Chondrocyte (in vitro differentiated cells): Measurements from ENCODE around the gene PATL2. TPM values are rescaled to one million over a fixed set of nuclear protein-coding genes. Genes with fewer than 3 reads are reported as not detected.
A peak's percentile ranks its signal among the peaks of the same experiment; 100 is the strongest.
"Not testable (repeated sequence)": the region's sequence is repeated elsewhere in the genome, so short reads cannot be mapped to it uniquely, and the experiment has no call there.

ENCODE experiments used
- DNase-seq: peaks from one replicate; pipeline ENCODE4 v3.0.0; 2021; ENCODE audit warnings: mixed read lengths, low spot score
- H3K27ac Mint-ChIP-seq: one replicate; pipeline ENCODE4 v1.8.0; 2021; ENCODE audit warnings: mild to moderate bottlenecking, moderate library complexity, mixed read lengths; ENCODE audit not compliant: unreplicated experiment
- H3K27me3 Mint-ChIP-seq: 2 replicates; pipeline ENCODE4 v1.8.0; 2021; ENCODE audit warnings: low read depth, mixed read lengths
- H3K36me3 Mint-ChIP-seq: 2 replicates; pipeline ENCODE4 v1.8.0; 2021; ENCODE audit warnings: low read depth, mixed read lengths
- H3K4me1 Mint-ChIP-seq: 2 replicates; pipeline ENCODE4 v1.8.0; 2021; ENCODE audit warnings: low read depth, mild to moderate bottlenecking, mixed read lengths
- H3K4me3 Mint-ChIP-seq: one replicate; pipeline ENCODE4 v1.8.0; 2021; ENCODE audit warnings: mild to moderate bottlenecking, moderate library complexity, mixed read lengths; ENCODE audit not compliant: unreplicated experiment
- H3K9me3 Mint-ChIP-seq: 2 replicates; pipeline ENCODE4 v1.8.0; 2021; ENCODE audit warnings: low read depth, mixed read lengths
- total RNA-seq: library from RNA; stranded (reverse); gene quantifications from 3 replicates; pipeline ENCODE4 v1.2.1, GENCODE V29; 2021
- TF ChIP-seq, protein P1 (sequence below): fragments of 200-600 bp; sonication (generic); IDR thresholded peaks from 2 replicates; pipeline ENCODE4 v1.5.0; 2021; ENCODE audit warnings: antibody characterized with exemption, mild to moderate bottlenecking, moderate library complexity

Gene PATL2
- total RNA-seq, 1 donor from 2014 or later = not detected

DNA sequence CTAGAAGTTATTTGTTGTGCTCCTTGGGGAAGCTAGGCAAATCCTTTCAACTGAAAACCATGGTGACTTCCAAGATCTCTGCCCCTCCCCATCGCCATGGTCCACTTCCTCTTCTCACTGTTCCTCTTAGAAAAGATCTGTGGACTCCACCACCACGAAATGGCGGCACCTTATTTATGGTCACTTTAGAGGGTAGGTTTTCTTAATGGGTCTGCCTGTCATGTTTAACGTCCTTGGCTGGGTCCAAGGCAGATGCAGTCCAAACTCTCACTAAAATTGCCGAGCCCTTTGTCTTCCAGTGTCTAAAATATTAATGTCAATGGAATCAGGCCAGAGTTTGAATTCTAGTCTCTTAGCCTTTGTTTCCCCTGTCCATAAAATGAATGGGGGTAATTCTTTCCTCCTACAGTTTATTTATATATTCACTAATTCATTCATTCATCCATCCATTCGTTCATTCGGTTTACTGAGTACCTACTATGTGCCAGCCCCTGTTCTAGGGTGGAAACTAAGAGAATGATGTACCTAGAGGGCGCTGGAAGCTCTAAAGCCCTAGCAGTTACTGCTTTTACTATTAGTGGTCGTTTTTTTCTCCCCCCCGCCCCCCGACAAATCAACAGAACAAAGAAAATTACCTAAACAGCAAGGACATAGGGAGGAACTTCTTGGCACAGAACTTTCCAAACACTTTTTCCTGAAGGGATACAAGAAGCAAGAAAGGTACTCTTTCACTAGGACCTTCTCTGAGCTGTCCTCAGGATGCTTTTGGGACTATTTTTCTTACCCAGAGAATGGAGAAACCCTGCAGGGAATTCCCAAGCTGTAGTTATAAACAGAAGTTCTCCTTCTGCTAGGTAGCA is 657 bp downstream of the PATL2 start:
- H3K4me3 Mint-ChIP-seq = peak overlapping the region; percentile 99
- DNase-seq = no peak
- H3K36me3 Mint-ChIP-seq = peaks cover 5% of the 10 kb centered on the region
- H3K27ac Mint-ChIP-seq = peak overlapping the region; percentile 99
- peaks cover 28% of the 10 kb centered on the region for H3K4me1 Mint-ChIP-seq
- H3K9me3 Mint-ChIP-seq = no peaks in the 10 kb centered on the region
- TF ChIP-seq, protein P1, sequence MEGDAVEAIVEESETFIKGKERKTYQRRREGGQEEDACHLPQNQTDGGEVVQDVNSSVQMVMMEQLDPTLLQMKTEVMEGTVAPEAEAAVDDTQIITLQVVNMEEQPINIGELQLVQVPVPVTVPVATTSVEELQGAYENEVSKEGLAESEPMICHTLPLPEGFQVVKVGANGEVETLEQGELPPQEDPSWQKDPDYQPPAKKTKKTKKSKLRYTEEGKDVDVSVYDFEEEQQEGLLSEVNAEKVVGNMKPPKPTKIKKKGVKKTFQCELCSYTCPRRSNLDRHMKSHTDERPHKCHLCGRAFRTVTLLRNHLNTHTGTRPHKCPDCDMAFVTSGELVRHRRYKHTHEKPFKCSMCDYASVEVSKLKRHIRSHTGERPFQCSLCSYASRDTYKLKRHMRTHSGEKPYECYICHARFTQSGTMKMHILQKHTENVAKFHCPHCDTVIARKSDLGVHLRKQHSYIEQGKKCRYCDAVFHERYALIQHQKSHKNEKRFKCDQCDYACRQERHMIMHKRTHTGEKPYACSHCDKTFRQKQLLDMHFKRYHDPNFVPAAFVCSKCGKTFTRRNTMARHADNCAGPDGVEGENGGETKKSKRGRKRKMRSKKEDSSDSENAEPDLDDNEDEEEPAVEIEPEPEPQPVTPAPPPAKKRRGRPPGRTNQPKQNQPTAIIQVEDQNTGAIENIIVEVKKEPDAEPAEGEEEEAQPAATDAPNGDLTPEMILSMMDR = peak; percentile 75
- no peaks in the 10 kb centered on the region for H3K27me3 Mint-ChIP-seq

DNA sequence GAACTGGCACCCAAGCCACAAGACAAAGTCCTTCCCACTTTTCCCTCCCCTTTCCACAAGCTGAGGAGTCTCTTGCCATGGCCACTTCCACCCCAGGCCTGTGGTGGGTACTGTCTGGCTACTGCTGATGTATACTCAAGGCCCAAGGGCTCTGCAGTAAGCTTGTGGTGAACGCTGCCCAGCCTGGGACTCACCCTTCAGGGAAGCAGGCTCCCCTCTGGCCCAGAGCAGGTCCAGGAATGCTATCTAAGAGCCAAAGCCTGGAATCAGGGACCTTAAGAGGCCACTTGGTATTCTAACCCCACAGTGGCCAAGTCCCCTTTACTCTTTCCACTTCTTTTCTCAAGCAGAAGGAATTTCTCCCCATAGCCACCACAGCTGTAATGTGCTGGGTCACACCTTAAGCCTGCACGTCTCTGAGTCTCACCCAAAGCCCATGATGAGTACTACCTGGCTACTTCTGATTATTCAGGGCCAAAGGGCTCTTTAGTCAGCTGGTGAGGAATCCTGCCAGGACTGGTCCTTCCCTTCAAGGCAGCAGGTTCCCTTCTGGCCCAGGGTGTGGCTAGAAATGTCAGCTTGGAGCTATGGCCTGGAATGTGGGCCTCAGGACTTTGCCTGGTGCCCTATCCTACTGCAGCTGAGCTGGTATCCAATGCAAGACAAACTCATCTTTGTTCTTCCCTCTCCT is 4.0 kb downstream of the PATL2 start:
- Mint-ChIP-seq H3K4me3 (no peak overlapping the region), H3K36me3 (peaks cover 7% of the 10 kb centered on the region), H3K4me1 (peaks cover 10% of the 10 kb centered on the region), H3K27me3 (no peaks in the 10 kb centered on the region), H3K27ac (no peak overlapping the region), H3K9me3 (peaks cover 19% of the 10 kb centered on the region)
- no peak for DNase-seq
- TF ChIP-seq, protein P1 = no peak

DNA sequence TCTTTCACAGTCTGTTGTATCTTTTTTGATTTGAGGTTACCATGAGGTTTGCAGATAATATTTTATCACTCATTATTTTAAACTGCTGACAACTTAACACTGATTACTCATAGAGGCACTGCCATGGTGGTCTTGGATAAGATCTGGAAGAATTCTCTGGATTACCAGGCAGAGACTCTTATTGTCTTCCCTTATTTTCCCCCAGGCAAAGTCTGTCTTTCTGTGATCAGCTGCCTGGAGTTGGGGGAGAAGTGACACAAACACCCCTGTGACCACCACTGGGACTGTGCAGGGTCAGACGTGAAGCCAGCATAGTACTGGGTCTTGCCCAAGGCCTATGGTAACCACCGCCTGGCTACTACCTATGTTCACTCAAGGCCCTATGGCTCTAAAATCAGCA is 4.7 kb downstream of the PATL2 start:
- peaks cover 4% of the 10 kb centered on the region for H3K27me3 Mint-ChIP-seq
- peaks cover 8% of the 10 kb centered on the region for H3K36me3 Mint-ChIP-seq
- TF ChIP-seq, protein P1 = no peak
- DNase-seq = no peak
- H3K27ac Mint-ChIP-seq = no peak overlapping the region
- H3K4me1 Mint-ChIP-seq = peaks cover 8% of the 10 kb centered on the region
- H3K9me3 Mint-ChIP-seq = peaks cover 24% of the 10 kb centered on the region
- no peak overlapping the region for H3K4me3 Mint-ChIP-seq

DNA sequence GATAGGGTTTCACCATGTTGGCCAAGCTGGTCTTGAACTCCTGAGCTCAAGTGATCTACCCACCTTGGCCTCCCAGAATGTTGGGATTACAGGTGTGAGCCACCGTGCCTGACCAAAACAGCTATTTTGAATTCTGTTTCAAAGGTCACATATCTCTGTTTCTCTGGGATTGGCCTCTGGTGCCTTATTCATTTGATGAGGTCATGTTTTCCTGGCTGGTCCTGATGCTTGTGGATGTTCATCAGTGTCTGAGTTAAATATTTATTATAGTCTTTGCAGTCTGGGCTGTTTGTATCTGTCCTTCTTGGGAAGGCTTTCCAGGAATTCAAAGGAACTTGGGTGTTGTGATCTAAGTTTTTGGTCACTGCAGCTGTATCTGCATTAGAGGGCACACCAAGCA is 5.1 kb downstream of the PATL2 start:
- TF ChIP-seq, protein P1 = no peak
- H3K27ac Mint-ChIP-seq = no peak overlapping the region
- H3K9me3 Mint-ChIP-seq = peaks cover 24% of the 10 kb centered on the region
- H3K27me3 Mint-ChIP-seq = peaks cover 4% of the 10 kb centered on the region
- DNase-seq = no peak
- H3K36me3 Mint-ChIP-seq = peaks cover 8% of the 10 kb centered on the region
- no peak overlapping the region for H3K4me3 Mint-ChIP-seq
- peaks cover 7% of the 10 kb centered on the region for H3K4me1 Mint-ChIP-seq

DNA sequence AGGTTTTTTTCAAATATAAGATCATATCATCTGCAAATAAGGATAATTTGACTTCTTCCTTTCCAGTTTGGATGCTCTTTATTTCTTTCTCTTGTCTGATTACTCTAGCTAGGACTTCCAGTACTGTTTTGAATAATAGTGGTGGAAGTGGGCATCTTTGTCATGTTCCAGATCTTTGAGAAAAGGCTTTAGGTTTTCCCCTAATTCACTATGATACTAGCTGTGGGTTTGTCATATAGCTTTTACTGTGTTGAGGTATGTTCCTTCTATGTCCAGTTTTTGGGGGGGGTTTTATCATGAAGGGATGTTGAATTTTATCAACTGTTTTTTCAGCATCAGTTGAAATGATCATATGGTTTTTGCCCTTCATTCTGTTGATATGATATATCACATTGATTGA is 10.4 kb downstream of the PATL2 start:
- peaks cover 35% of the 10 kb centered on the region for H3K27me3 Mint-ChIP-seq
- peaks cover 15% of the 10 kb centered on the region for H3K36me3 Mint-ChIP-seq
- H3K9me3 Mint-ChIP-seq = peaks cover 44% of the 10 kb centered on the region
- DNase-seq, H3K4me1 Mint-ChIP-seq, H3K27ac Mint-ChIP-seq, H3K4me3 Mint-ChIP-seq: not testable (repeated sequence)
